AG09309 (cell line): Measurements from ENCODE around the gene ADAM15.

Experiments used
- DNase-seq: peaks from one replicate; pipeline ENCODE4 v3.0.0-alpha.2; 2010; ENCODE audit warnings: low read depth
- H3K4me3 ChIP-seq: 2 replicates; pipeline ENCODE4 v1.5.1; 2011; ENCODE audit warnings: mild to moderate bottlenecking, low read depth, low read length, moderate library complexity; ENCODE audit not compliant: control insufficient read depth
- CTCF ChIP-seq: IDR thresholded peaks from 2 replicates; pipeline ENCODE4 v1.5.1; 2011; ENCODE audit warnings: mild to moderate bottlenecking, low read depth, low read length, inconsistent platforms; ENCODE audit not compliant: insufficient read depth, control insufficient read depth; ENCODE audit errors: missing control alignments

The ADAM15 gene

GRCh38 chr1:155022927-155023236, 28.2 kb upstream of the ADAM15 start:
- H3K4me3 ChIP-seq = no peak overlapping the region
- no peak for DNase-seq
- no peak for TF ChIP-seq CTCF

GRCh38 chr1:155023627-155024026, 27.5 kb upstream of the ADAM15 start:
- TF ChIP-seq CTCF = no peak
- no peak overlapping the region for H3K4me3 ChIP-seq
- no peak for DNase-seq

- DNase-seq = no peak
- H3K4me3 ChIP-seq = no peak overlapping the region
- TF ChIP-seq CTCF = no peak
These were observed 26.8 kb upstream of the ADAM15 start for GRCh38 chr1:155024315-155024714.

- no peak overlapping the region for H3K4me3 ChIP-seq
- DNase-seq = no peak
- no peak for TF ChIP-seq CTCF
These were observed 25.0 kb upstream of the ADAM15 start for GRCh38 chr1:155026154-155026553.

GRCh38 chr1:155026588-155026987, 24.5 kb upstream of the ADAM15 start:
- TF ChIP-seq CTCF = no peak
- no peak for DNase-seq

GRCh38 chr1:155029513-155030242, 21.4 kb upstream of the ADAM15 start:
- no peak for TF ChIP-seq CTCF
- no peak for DNase-seq
- H3K4me3 ChIP-seq = no peak overlapping the region

More at GRCh38 chr1:155026588-155026987, 24.5 kb upstream of the ADAM15 start:
- H3K4me3 ChIP-seq = no peak overlapping the region
